ENCODE data around the gene PLEKHG4B. TPM values are rescaled to one million over a fixed set of nuclear protein-coding genes. Genes with fewer than 3 reads are reported as not detected.
"Not testable (repeated sequence)": the region's sequence is repeated elsewhere in the genome, so short reads cannot be mapped to it uniquely, and the experiment has no call there.

Gene PLEKHG4B
- total RNA-seq, 1 donor from 2014 or later = 0.08 TPM

DNA sequence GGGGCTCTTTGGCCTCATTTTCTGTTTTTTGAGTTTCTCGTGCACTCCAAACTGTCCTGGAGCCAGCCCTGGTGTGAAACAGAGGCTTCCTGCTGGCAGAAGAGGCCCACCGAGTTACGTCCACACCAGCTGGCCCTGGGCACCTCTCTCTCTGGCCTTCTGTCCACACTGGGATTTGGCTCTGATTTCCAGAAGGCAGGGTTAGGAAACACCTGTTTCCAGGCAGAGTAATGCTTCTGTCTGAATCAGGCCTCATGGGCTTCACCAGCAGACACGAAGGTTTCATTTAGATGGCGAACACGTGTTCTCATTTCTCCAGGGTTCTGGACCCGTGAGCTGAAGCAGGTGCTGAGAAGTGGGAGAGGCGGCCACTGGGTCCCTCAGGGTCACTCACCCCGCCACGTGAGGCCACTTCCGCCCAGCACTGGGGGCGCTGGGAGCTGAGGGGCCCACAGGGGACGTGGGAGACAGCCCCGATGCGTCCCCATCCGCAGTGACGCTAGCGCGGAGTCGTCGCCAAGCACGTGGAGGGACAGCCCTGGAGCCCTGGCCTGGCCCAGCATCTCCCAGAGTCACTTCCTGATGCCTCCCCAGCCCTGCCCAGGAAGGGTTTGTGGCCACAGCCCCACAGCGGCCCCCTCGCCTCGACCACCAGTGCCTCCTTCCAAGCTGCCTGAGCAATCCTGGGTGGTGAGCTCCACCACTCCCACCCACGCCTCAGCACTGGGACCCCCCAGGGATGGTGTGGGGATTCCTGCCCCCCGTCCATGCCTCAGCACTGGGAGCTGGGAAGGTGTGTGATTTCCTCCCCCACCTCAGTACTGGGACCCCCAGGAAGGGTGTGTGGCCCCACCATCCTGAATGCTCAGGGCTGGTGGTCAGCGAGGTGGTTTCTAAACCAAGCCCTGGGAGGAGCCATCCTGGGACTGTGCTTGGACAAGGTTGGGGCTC, 94.4 kb downstream of the PLEKHG4B start:
- peak; percentile 67 for DNase-seq (ENCODE audit: low read depth)

DNA sequence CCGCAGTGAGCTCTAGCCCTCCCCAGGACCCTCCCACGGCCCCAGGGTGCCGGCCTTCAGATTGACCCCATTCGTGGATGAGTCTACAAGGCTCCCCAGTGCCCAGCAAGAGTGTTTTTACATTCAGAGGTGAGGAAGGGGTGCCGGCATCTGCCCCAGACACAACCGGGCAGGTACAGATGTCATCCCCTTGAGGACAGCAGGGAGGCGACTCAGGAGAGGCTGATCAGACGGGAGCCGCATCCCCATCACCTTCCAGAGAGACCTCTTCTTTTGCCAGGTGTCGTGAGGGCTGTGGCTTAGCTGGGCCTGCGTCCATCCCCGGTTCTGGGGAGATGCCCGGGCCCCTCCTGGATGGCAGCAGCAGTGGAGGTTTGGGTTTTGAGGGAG, 95.1 kb downstream of the PLEKHG4B start:
- DNase-seq (ENCODE audit: low read depth) = no peak

DNA sequence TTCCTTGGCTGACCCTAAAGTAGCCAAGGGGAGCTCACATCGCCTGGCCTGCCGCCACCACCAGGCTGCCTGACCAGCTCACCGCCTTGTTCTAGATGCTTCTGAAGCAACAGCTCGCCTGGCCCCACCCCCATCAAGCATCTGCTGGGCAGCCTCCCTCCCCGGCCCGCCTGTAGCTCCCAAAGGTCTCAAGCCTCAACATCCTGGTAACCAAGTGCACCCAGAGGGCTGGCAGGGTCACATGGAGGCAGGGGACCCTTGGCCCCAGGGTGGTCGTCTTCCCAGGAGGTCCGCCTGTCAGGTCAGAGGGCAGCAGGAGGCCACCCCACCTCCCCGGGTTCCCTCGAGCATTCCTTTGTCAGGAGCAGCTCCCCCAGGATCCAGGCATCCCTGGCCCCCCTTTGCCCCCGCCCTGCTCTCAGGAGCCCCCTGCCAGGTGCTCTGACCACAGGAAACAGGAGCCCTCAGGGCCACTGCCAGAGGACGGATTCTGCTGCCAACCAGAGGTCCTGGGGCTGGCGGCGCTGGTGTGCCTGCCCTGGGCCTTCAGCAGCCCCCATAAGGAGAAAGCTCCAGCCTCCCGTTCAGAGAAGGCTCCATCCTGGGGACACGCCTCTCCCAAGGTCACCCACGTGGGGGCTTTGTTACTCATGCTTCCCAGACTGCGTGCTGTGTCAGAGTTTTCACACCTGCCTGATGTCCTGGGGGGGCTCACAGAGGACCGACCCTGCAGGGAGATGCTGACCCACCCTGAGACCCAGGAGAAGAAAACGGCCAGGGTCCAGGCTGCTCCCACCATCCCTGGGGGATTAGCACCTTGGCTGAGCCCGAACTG, 95.9 kb downstream of the PLEKHG4B start:
- DNase-seq (ENCODE audit: low read depth) = no peak

DNA sequence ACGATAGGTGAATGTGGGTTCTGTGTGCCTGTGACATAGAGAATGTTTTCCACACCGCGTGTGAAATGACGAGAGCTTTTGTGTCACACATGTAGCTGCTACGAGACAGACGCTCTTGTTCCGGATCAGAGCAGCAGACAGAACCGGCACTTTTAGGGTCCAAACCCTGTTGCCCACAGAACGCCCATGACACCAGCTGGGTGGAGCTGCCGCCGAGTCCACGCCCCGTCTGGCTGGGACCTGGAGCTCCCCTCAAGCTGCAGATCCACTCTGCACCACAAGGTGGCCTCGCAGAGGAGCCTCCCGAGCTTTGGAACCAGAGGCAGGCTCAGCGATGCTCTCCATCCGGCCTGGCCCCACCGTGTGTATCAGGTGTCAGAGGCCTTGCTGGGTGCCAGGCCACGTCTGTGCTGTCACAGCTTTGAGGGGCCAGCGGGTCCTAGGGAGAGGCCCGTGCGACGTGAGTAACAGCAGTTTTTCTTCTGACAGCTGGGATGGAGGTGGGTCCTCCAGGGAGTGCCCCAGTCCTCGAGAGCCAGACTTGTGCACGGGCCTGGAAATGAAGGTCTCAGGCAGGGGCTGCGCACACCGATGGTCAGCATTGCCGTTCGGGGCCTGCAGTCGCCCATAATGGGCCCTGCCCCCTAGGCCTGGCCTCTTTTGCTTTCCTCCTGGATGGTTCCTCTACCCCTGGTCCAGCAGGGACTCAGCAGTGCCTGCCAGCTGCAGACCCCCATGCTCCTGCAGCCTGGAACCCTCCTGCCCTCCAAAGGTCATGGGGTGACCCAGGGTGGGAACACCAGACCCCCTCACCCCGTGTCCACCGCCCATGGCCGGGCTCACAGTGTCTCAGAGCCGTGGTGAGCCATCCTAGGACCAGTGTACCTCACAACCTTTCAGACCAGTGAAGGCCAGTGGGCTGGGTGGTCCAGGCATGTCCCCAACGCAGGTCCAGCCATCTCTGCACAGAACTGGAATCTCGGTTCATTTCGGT, 96.8 kb downstream of the PLEKHG4B start:
- DNase-seq (ENCODE audit: low read depth) = peak; percentile 94

DNA sequence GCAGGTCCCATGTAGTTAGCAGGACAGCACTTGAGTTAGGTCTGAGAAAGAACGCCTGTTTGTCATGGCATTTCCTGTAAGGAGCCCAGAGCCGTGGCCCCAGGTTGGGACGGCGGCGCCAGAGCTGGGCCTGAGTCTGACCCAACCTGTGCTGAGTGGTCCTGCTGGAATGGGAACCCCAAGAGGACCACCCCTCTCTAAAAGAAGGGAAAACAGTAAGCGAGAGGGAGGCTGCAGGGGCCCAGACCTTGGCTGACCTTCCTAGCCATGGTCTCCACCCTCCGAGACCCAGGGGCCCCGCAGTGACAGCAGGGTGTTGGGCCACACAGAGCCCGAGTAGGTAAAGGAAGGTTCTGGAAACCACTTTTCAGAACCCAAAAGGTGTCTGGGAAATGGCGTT, 97.5 kb downstream of the PLEKHG4B start:
- DNase-seq (ENCODE audit: low read depth) = no peak

DNA sequence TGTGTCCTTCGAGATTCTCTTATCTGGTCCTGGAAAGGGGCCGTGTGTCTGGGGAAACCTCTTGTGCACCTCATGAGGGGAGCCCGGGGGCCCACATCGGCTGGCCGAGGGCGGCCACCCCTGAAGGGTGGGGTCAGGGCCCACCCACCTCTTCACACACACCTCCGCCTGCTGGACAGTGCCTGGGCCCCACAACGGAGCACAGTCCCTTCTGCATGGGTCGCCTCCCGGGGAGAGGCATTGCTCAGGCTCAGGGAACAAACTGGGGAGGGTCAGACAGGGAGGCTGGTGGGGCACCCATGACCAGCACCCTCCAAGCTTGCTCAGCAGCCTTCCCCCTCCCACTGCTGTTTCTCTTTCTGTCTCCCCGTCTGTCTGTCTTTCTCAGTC, 98.0 kb downstream of the PLEKHG4B start:
- no peak for DNase-seq (ENCODE audit: low read depth)

DNA sequence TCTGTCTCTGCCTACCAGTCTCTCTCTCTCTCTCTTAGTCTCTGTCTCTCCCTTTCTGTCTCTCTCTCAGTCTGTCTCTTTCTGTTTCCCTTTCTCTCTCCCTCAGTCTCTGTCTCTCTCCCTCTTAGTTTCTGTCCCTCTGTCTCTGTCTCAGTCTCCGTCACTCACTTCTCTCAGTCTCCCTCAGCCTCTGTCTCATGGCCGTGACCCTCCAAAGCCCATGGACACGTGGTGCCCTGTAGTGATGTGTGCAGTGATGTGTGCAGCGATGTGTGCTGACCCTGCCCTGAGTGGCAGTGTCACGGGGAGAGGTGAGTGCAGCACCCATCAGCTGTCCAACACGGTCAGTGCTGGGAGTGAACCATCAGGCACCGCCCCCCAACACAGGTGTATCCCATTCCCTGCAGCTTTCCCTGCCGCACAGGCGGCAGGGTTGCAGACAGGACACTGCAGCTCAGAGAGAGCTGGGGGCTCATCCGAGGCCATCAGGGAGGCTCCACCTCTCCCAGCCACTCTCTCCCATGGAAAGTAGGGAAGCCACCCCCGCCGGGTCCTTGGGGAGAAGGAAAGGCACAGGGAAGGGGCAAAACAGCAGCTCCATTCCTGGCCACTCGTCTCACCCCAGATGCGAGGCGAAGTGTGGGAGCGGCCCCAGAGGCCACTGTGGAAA, 98.5 kb downstream of the PLEKHG4B start:
- DNase-seq (ENCODE audit: low read depth) = no peak

DNA sequence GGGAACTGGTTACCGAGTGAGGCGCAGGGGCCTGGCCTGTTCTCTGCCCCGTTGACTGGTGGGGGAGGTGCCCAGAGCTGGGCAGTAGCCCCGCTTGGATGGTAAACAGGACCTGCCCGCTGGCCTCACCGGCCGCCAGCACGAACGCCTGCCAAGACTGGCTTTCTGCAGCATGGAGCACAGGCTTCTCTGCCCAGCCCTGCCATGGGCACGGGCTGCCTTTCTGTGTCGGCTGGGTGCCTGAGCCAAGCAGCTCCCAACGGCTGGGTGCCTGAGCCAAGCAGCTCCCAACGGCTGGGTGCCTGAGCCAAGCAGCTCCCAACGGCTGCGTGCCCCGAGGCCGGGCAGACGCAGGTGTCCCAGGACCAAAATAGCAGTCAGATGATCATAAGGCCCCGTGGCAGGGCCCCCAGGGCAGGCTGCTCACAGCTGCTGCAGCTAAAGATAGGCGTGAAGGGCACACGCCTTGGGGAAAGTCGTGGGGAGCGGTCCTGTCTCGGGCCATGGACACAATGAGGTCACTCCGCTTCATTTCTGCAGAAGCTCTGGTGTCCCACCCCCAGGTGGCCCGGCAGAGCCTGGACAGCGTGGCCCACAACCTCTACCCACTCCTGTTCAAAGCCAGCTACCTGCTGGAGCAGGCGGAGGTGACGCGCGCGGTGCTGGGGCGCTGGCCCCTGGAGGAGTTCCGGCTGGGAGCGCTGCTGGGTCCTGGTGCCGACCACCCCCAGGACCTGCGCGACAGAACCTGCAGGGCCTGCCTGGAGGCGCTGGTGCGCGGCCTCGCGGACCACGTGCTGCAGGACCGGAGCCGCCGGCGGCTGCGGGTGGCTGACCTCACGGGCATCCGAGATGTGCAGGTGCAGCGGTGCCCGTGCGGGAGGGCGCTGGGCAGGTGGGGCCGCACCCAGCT, 99.3 kb downstream of the PLEKHG4B start, which contains the start of gene LRRC14B:
LRRC14B (plus strand) TSS at position 460 of the 913 bp plus-strand sequence; CDS start at position 504, 44 bp downstream.
- peak; percentile 96 for DNase-seq (ENCODE audit: low read depth)

DNA sequence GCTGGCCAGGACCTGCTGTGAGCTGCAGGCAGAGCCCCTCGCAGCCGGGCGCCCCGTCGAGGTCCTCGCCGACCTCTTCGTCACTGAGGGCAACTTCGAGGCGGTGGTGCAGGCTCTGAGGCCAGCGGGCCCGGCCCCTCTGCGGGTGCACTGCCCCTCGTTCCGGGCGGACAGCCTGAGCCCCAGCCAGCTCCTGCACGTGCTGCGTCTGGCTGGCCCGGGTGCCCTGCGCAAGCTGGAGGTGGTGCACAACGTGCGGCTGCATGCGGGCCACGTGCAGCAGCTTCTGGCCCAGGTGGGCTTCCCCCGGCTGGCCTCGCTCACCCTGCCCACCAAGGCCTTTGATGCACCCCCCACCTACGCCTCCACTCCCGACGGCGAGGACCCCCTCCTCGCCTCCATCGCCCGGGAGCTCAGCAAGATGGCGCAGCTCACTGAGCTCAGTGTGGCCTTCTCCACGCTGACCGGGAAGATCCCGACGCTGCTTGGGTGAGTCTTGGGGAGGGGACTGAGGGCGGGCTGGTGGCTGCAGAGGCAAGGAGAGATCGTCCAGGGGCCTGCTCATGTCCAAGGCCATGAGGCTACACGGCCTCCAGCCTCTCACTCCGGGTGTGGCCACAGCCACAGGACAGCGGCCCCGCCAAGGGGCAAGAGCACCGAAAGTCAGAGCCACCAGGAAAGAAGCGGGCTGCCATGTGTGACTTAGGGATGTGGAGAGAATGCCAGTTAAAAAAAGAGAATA, 100.2 kb downstream of the PLEKHG4B start:
- no peak for DNase-seq (ENCODE audit: low read depth)

DNA sequence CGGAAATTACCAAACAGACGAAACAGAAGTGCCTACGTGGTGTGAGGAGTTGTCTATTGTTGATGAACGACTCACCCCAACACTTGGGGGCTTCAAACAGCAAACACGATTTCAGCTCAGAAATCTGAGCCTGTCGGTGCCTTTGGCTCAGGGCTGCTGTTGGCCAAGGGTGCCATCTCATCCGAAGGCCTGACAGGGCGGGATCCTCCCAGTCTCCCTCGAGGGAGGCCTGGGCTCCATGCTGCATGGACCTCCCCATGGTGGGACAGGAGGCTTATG, 100.7 kb downstream of the PLEKHG4B start:
- no peak for DNase-seq (ENCODE audit: low read depth)

DNA sequence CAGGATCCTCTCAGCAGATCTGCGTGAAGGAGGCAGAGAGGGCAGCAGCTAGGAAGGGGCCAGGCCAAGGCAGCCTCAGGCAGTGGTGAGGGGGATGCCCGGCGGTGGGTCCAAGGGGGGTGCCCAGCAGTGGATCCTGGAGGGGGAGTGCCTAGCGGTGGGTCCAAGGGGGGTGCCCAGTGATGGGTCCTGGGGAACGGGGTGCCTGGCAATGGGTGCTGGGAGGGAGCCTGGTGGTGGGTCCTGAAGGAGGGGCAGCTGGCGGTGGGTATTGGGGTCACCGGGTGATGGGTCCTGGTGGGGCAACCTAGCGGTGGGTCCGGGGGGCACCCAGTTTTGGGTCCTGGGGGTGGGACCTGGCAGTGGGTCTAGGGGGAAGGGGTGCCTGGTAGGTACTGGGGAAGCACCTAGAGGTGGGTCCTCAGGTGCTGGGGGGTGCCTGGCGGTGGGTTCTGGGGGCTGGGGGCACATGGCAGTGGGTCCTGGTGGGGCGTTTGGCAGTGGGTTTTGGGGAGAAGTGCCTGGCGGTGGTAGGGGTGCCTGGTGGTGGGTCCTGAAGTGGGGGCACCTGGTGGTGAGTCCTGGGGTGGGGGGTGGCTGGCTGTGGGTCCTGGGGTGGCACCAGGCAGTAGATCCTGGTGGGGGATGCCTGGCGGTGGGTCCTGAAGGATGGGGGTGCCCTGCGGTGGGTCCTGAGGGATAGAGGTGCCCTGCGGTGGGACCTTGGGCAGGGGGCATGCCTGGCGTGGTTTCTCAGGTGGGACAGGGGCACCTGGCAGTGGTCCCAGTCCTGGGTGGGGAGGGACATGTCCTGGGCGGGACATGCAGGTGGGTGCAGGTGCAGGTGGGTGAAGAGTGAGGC, 101.2 kb downstream of the PLEKHG4B start:
- no peak for DNase-seq (ENCODE audit: low read depth)

DNA sequence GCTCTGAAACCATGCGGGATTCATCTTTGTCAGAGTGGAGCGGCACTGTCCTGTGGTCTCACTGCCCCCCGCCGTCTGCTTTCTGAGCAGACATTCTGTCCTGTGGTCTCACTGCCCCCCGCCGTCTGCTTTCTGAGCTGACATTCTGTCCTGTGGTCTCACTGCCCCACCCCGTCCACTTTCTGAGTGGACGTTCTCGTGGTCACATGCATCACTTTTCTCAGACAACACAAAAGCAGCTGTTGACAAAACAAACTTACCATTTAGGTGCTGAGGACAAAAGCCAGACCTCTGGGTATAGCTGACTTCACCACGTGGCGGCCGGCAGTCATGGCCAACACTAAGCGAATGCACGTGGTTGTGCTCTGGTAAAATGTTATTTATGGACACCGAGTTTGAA, 102.1 kb downstream of the PLEKHG4B start:
- DNase-seq (ENCODE audit: low read depth) = peak; percentile 85

DNA sequence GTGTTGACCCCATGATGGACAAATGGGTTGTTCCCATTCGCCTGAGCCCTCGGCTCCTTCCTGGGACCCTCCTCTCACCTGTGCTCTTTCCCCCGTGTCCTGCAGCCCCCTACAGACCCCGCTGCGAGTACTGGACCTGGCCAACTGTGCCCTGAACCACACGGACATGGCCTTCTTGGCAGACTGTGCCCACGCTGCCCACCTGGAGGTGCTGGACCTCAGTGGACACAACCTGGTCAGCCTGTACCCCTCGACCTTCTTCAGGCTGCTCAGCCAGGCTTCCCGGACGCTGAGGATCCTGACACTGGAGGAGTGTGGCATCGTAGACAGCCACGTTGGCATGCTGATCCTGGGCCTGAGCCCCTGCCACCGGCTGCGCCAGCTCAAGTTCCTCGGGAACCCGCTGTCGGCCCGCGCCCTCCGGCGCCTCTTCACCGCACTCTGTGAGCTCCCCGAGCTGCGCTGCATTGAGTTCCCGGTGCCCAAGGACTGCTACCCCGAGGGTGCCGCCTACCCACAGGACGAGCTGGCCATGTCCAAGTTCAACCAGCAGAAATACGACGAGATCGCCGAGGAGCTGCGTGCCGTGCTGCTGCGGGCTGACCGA, 102.7 kb downstream of the PLEKHG4B start:
- DNase-seq (ENCODE audit: low read depth) = no peak

DNA sequence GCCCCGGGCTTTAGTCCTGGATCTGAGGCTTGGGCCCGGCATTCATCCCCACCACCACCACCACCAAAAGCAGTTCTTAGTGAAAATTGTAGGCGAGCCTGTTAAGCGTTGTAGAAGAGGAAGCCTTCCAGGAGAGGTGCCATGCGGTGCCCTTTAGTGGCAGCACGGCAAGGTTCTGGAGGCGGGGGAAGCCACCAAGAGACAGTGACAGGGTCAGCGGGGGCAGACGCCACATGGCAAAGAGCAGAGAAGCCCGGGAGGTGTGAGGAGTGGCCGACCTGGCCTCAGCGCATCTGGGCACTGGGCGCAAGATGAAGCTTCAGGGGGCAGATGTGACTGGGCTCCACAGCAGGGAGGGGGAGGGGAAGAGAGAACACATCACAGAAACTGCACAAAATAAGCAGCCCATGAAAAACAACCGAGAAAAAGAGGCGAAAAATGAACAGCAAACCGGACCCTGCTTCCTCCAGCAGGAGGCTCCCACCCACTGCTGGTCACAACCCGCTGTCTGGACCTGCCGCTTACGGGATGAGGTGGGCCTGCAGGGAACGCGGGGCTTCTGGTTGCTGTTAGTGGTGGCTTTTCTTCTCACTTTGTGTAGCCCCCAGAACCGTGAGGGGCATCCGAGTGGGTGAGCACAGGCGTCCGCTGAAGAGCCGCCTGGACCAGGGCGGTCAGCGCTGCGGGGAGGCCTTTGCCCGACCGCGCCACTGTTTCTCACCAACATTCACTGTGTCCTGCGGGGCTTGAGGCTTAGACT, 103.6 kb downstream of the PLEKHG4B start:
- no peak for DNase-seq (ENCODE audit: low read depth)

DNA sequence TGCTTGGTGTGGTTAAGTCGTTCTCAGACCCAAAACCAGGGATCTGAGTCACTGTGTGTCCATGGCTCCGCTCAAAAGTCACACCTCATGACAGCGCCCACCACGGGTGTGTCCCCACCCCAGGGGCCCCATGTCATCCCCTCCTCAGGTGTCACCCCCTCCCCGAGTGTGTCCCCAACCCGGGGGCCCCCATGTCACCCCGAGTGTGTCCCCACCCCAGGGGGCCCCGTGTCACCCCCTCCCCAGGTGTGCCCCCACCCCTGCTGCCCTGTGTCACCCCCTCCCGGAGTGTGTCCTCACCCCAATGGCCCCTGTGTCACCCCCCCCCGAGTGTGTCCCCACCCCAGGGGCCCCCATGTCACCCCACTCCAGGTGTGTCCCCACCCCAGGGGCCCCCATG, 104.4 kb downstream of the PLEKHG4B start:
- no peak for DNase-seq (ENCODE audit: low read depth)

DNA sequence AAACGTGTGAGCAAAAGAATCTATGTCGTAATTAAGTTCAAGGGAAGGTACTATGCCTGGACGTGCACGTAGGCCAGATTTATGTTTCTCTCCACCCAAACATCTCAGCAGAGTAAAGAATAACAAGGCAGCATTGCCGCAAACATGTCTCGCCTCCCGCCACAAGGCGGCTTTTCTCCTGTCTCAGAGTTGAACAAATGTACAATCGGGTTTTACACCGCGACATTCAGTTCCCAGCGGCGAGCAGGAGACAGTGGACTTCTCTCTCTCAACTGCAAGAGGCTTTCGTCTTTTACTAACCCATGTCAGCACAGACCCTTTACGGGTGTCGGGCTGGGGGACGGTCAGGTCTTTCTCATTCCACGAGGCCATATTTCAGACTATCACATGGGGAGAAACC, 105.1 kb downstream of the PLEKHG4B start:
- DNase-seq (ENCODE audit: low read depth) = not testable (repeated sequence)

Data from myocyte (in vitro differentiated cells).